GM19099 (cell line): Measurements from ENCODE around the gene MPP4.

Source experiments
- POLR2A ChIP-seq: IDR thresholded peaks from 3 replicates; pipeline ENCODE4 v1.6.1; 2011; ENCODE audit warnings: low read depth; ENCODE audit not compliant: insufficient read length; ENCODE audit errors: extremely low read depth

Gene MPP4

GRCh38 chr2:201644001-201644400 lies 54.4 kb downstream of the MPP4 start:
- TF ChIP-seq POLR2A: no peak

- TF ChIP-seq POLR2A: no peak
Observed at GRCh38 chr2:201643216-201643890, 55.1 kb downstream of the MPP4 start, which contains the start of gene TMEM237. Gene TMEM237 (minus strand): TSS chr2:201643503. CDS start chr2:201643400, 103 bp downstream.

GRCh38 chr2:201642579-201643215 lies 55.7 kb downstream of the MPP4 start:
- TF ChIP-seq POLR2A: peak; percentile 68

- TF ChIP-seq POLR2A: no peak
Observed at GRCh38 chr2:201642086-201642578, 56.3 kb downstream of the MPP4 start.

GRCh38 chr2:201639205-201639604 lies 59.2 kb downstream of the MPP4 start:
- TF ChIP-seq POLR2A: no peak

- TF ChIP-seq POLR2A: no peak
Observed at GRCh38 chr2:201638326-201638725, 60.1 kb downstream of the MPP4 start.

- TF ChIP-seq POLR2A: no peak
Observed at GRCh38 chr2:201633661-201634249, 64.7 kb downstream of the MPP4 start.

GRCh38 chr2:201631041-201631440 lies 67.4 kb downstream of the MPP4 start:
- TF ChIP-seq POLR2A: no peak

GRCh38 chr2:201630577-201630976 lies 67.9 kb downstream of the MPP4 start:
- TF ChIP-seq POLR2A: no peak

- no peak for TF ChIP-seq POLR2A
Observed at GRCh38 chr2:201628545-201628944, 69.9 kb downstream of the MPP4 start.

GRCh38 chr2:201622306-201622970 lies 76.0 kb downstream of the MPP4 start:
- no peak for TF ChIP-seq POLR2A

GRCh38 chr2:201621293-201621999 lies 77.0 kb downstream of the MPP4 start:
- no peak for TF ChIP-seq POLR2A

GRCh38 chr2:201618744-201619662 lies 79.4 kb downstream of the MPP4 start:
- TF ChIP-seq POLR2A: no peak

GRCh38 chr2:201608021-201608420 lies 90.4 kb downstream of the MPP4 start:
- TF ChIP-seq POLR2A: no peak
